K562 (cell line): Measurements from ENCODE around the gene DYSF. TPM values are rescaled to one million over a fixed set of nuclear protein-coding genes. Genes with fewer than 3 reads are reported as not detected.

Experiments used
- C11orf30 ChIP-seq: fragments of 450-650 bp; IDR thresholded peaks from 2 replicates; pipeline ENCODE4 v1.6.1; 2016; ENCODE audit warnings: low read depth, mild to moderate bottlenecking
- CHD4 ChIP-seq: fragments of 200-600 bp; sonication (generic); IDR thresholded peaks from 3 replicates; pipeline ENCODE4 v1.6.1; 2012; ENCODE audit warnings: low read depth, mild to moderate bottlenecking, mixed read lengths, low read length, inconsistent platforms; ENCODE audit not compliant: insufficient read depth, insufficient replicate concordance, poor library complexity, severe bottlenecking
- HOXB6 ChIP-seq: fragments of 250-450 bp; sonication (Bioruptor Pico); IDR thresholded peaks from 2 replicates; pipeline ENCODE4 v1.5.1; 2022; ENCODE audit warnings: mild to moderate bottlenecking, borderline replicate concordance
- KLF10 ChIP-seq: fragments of 250-450 bp; sonication (Bioruptor Pico); IDR thresholded peaks from 2 replicates; pipeline ENCODE4 v1.6.1; 2021; ENCODE audit warnings: matching md5 sums
- PRMT5 ChIP-seq: sonication (generic); formaldehyde crosslinking; IDR thresholded peaks from 2 replicates; pipeline ENCODE4 v1.5.0; 2020; ENCODE audit warnings: missing genetic modification reagents
- RHOXF2B ChIP-seq: fragments of 250-450 bp; sonication (Bioruptor Pico); conservative IDR thresholded peaks from 2 replicates; pipeline ENCODE4 v1.5.1; 2021
- SPI1 ChIP-seq: IDR thresholded peaks from 2 replicates; pipeline ENCODE4 v1.6.1; 2011; ENCODE audit warnings: low read depth, low read length, control low read depth, borderline replicate concordance
- TEAD1 ChIP-seq, 2 experiments: fragments of 450-650 bp in 1 of 2; sonication (generic) in 1 of 2; formaldehyde crosslinking; IDR thresholded peaks; 2 replicates each; pipeline versions ENCODE4 v1.4.0 to v1.8.0; 2020 to 2022; ENCODE audit warnings: mild to moderate bottlenecking in 2 of 2, missing genetic modification reagents in 1 of 2
- TSHZ1 ChIP-seq: fragments of 250-450 bp; sonication (Bioruptor Pico); IDR thresholded peaks from 2 replicates; pipeline ENCODE4 v1.4.0; 2020; ENCODE audit warnings: mild to moderate bottlenecking, moderate library complexity
- ZNF347 ChIP-seq: fragments of 450-650 bp; formaldehyde crosslinking; IDR thresholded peaks from 2 replicates; pipeline ENCODE4 v1.4.0; 2020; ENCODE audit warnings: low read depth, mild to moderate bottlenecking, moderate library complexity
- ZNF668 ChIP-seq: fragments of 250-450 bp; sonication (Bioruptor Pico); IDR thresholded peaks from 2 replicates; pipeline ENCODE4 v1.8.0; 2022; ENCODE audit warnings: mild to moderate bottlenecking, inconsistent platforms
- ZNF75A ChIP-seq: fragments of 450-650 bp; formaldehyde crosslinking; IDR thresholded peaks from 2 replicates; pipeline ENCODE4 v1.4.0; 2020; ENCODE audit warnings: mild to moderate bottlenecking
- polyA plus RNA-seq, 8 experiments: library from polyadenylated mRNA; depleted of rRNA in 4 of 8; stranded (reverse) in 5 of 8; unstranded in 3 of 8; fragments of >200 nt; fragmentation: Nextera tagmentation in 2 of 8; fragmentation: Illumina TruSeq in 1 of 8; extraction: Ambion mirVana in 2 of 8; extraction: Trizol in 1 of 8; gene quantifications; 2 replicates each; pipeline versions ENCODE4 v1.2.1 to v1.2.3, GENCODE V29; 2011 to 2014; ENCODE audit warnings: inconsistent platforms in 1 of 8, missing spikeins in 1 of 8
- total RNA-seq, 7 experiments: library from RNA; depleted of rRNA in 6 of 7; stranded (reverse); fragments of >200 nt in 6 of 7; fragmentation: Illumina TruSeq in 2 of 7; extraction: Trizol in 2 of 7; gene quantifications; 2 replicates each; pipeline versions ENCODE4 v1.2.1 to v1.2.3, GENCODE V29; 2011 to 2021; ENCODE audit warnings: low replicate concordance in 1 of 7
- TF ChIP-seq, protein P1 (sequence below), 2 experiments: fragments of 450-650 bp; IDR thresholded peaks; 2 replicates each; pipeline ENCODE4 v1.6.1; 2016; ENCODE audit warnings: mild to moderate bottlenecking in 2 of 2, borderline replicate concordance in 1 of 2, low read depth in 1 of 2, moderate library complexity in 1 of 2
- TF ChIP-seq, protein P2 (sequence below): fragments of 450-650 bp; IDR thresholded peaks from 2 replicates; pipeline ENCODE4 v1.6.1; 2018; ENCODE audit warnings: mild to moderate bottlenecking, low read depth; ENCODE audit not compliant: partially characterized antibody

DYSF gene
- total and polyA plus RNA-seq, 9 of the 15 experiments (the other 6 are each of a cell fraction or from before 2014, with no cell fraction given) = 0.01 to 0.80 (median 0.29) TPM

DNA sequence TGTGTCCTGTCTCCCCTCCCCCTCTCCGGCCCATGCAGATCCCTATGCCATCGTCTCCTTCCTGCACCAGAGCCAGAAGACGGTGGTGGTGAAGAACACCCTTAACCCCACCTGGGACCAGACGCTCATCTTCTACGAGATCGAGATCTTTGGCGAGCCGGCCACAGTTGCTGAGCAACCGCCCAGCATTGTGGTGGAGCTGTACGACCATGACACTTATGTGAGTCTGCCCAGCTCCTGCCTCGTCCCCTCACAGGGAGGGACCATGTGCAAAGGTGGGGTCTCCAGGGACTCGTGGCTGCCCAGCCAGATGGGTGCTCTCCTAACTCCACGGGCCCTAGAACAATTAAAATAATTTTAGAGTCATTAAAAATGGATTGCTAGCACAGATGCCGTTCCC lies 145.2 kb downstream of the DYSF start (continued):
- TF ChIP-seq, protein P1, sequence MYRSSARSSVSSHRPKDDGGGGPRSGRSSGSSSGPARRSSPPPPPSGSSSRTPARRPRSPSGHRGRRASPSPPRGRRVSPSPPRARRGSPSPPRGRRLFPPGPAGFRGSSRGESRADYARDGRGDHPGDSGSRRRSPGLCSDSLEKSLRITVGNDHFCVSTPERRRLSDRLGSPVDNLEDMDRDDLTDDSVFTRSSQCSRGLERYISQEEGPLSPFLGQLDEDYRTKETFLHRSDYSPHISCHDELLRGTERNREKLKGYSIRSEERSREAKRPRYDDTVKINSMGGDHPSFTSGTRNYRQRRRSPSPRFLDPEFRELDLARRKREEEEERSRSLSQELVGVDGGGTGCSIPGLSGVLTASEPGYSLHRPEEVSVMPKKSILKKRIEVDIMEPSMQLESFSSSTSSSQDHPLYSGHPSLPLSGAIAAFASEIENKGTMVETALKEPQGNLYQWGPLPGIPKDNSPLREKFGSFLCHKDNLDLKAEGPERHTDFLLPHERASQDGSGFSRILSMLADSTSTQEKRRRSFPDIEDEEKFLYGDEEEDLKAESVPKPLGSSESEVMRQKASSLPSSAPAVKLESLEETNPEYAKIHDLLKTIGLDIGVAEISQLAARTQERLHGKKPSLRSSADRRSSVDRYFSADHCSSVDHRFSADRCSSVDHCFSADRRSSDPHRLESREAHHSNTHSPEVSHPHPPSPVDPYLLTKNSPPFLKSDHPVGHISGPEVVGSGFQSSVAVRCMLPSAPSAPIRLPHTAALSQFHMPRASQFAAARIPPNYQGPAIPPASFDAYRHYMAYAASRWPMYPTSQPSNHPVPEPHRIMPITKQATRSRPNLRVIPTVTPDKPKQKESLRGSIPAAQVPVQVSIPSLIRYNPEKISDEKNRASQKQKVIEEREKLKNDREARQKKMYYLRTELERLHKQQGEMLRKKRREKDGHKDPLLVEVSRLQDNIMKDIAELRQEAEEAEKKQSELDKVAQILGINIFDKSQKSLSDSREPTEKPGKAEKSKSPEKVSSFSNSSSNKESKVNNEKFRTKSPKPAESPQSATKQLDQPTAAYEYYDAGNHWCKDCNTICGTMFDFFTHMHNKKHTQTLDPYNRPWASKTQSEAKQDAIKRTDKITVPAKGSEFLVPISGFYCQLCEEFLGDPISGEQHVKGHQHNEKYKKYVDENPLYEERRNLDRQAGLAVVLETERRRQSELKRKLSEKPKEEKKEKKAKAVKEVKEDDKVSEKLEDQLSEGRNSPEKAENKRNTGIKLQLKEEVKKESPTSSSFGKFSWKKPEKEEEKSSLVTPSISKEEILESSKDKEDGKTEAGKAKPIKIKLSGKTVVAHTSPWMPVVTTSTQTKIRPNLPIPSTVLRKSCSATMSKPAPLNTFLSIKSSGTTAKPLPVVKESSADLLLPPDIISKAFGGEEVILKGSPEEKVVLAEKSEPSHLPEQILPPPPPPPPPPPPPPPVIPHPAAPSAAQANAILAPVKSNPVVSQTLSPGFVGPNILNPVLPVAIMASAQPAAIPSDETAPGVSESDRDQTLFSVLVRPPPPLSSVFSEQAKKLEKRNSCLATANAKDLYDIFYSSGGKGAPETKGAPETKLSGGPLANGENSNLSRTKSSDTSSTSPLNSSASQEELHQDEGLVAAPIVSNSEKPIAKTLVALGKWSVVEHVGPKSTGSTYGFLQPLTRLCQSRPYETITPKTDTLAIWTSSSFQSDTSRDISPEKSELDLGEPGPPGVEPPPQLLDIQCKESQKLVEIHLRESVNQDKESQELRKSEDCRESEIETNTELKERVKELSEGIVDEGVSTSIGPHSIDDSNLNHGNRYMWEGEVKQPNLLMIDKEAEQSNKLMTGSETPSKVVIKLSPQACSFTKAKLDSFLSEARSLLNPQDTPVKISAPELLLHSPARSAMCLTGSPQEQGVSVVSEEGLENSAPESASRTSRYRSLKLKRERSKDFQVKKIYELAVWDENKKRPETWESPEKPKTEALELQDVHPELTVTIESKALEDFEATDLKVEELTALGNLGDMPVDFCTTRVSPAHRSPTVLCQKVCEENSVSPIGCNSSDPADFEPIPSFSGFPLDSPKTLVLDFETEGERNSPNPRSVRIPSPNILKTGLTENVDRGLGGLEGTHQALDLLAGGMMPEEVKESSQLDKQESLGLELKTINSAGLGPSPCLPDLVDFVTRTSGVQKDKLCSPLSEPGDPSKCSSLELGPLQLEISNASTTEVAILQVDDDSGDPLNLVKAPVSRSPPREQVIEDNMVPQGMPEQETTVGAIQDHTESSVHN (IDR thresholded peaks at IDR 0.05; ENCODE audit: borderline replicate concordance in 1 of 2, low read depth in 1 of 2) = no peak
- TF ChIP-seq C11orf30 = no peak
- no peak for TF ChIP-seq TSHZ1 (CRISPR knock-in tag)
- no peak for TF ChIP-seq TEAD1 (CRISPR knock-in tag; IDR thresholded peaks at IDR 0.05)
- no peak for TF ChIP-seq ZNF75A (CRISPR knock-in tag)
- no peak for TF ChIP-seq SPI1
- no peak for TF ChIP-seq ZNF347 (CRISPR knock-in tag)
- no peak for TF ChIP-seq HOXB6 (CRISPR knock-in tag)
- no peak for TF ChIP-seq ZNF668 (CRISPR knock-in tag)
- no peak for TF ChIP-seq CHD4
- no peak for TF ChIP-seq RHOXF2B (CRISPR knock-in tag)
- TF ChIP-seq KLF10 (CRISPR knock-in tag) = no peak
- no peak for TF ChIP-seq PRMT5
- TF ChIP-seq, protein P2, sequence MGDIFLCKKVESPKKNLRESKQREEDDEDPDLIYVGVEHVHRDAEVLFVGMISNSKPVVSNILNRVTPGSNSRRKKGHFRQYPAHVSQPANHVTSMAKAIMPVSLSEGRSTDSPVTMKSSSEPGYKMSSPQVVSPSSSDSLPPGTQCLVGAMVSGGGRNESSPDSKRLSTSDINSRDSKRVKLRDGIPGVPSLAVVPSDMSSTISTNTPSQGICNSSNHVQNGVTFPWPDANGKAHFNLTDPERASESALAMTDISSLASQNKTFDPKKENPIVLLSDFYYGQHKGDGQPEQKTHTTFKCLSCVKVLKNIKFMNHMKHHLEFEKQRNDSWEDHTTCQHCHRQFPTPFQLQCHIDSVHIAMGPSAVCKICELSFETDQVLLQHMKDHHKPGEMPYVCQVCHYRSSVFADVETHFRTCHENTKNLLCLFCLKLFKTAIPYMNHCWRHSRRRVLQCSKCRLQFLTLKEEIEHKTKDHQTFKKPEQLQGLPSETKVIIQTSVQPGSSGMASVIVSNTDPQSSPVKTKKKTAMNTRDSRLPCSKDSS = no peak
